GM11168 (cell line): ENCODE results near the gene SUGCT.
"Not testable (repeated sequence)": the region's sequence is repeated elsewhere in the genome, so short reads cannot be mapped to it uniquely, and the experiment has no call there.

ENCODE experiments used
- in situ Hi-C: fragments of 300-500 bp; cut with MboI; formaldehyde crosslinking; loops from one replicate; pipeline ENCODE4 v1.12.0; 2022; ENCODE audit warnings: low sequenced_read_pairs; ENCODE audit not compliant: unreplicated experiment

SUGCT gene

GRCh38 chr7:40237731-40238130 is 102.9 kb downstream of the SUGCT start:
- in situ Hi-C loops, result no loop called here

- in situ Hi-C loops, result no loop called here
These were observed 105.0 kb downstream of the SUGCT start for GRCh38 chr7:40239755-40240303.

DNA sequence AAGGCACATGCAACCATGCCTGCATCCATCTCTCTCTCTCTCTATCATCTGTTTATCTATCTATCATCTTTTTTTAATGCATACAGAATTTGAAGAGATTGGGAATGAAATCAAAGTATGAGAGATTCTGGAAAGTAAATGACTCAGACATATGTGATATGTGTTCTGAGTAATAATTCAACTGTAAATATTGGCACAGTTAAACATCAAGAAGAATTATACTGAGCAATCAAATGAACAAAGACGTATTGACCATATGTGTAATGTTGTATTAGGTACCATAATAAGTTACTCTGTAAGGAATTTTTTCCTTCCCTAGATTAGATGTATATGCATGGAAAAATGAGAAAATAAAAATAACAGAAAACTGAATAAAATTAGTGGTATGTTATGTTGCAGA is 108.3 kb downstream of the SUGCT start:
- in situ Hi-C loops, result no loop called here

- in situ Hi-C loops, result no loop called here
These were observed 109.4 kb downstream of the SUGCT start for GRCh38 chr7:40244226-40244625.

GRCh38 chr7:40248681-40249080 is 113.9 kb downstream of the SUGCT start:
- in situ Hi-C loops, result no loop called here

- in situ Hi-C loops, result not testable (repeated sequence)
These were observed 118.6 kb downstream of the SUGCT start for GRCh38 chr7:40253444-40253843.

DNA sequence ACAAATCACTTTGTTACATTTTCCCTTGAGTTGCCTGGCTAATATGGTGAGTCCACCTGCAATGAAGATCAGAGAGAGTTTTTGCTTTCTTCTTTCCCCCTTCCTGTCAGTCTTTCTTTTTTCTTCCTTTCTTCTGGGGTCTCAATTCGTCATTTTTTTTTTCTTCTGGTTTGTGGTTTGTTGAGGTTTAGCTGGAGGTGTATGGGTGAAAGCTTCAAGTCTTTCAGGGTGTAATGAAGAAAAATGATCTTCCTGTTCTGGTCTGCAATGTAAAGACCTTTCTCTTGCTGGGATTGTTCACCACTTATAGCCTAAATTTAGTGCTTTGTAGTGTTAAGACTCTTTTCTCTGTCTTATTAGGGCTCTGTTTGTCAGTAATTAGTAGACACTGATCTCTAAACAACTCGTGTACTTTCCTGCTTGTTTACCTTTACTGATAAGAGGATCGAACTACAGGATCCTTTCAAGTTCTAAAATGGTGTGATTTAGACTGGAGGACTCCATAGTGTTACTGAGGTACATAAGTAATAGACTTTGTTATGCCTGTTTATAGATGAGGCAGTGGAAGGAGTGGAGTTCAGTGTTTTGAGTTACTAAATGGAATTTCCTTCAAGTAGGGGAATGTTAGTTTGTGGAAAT is 129.1 kb downstream of the SUGCT start:
- in situ Hi-C loops, result no loop called here

DNA sequence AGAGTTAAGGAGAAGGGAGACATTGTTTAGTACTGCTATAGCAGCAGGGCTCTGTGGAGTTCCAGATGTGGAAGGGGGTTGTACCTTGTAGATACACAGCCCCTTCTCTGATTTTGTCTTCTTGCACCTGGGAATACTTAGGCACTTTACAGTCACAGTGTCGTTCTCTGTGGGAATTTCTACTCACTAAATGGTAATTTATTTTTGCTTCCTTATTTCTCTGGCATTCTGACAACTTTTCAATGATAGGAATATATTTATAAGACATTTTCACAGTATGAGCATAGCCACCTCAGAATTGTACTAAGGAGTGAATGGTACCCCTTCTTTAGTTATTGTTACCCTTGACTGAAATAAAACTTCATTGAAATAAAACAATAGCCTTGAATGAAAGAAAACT is 132.8 kb downstream of the SUGCT start:
- in situ Hi-C loops, result no loop called here

DNA sequence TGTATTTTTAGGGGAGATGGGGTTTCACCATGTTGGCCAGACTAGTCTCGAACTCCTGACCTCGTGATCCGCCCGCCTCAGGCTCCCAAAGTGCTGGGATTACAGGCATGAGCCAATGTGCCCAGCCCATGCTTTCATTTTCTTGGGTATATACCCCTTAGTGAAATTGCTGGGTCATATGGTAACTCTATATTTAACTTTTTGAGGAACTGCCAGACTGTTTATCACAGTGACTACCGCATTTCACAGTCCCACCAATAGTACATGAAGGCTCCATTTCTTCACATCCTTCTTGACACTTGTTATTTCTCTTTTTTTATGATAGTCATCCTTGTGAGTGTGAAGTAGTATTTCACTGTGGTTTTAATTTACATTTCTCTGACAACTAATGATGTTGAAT is 134.0 kb downstream of the SUGCT start:
- in situ Hi-C loops, result not testable (repeated sequence)

DNA sequence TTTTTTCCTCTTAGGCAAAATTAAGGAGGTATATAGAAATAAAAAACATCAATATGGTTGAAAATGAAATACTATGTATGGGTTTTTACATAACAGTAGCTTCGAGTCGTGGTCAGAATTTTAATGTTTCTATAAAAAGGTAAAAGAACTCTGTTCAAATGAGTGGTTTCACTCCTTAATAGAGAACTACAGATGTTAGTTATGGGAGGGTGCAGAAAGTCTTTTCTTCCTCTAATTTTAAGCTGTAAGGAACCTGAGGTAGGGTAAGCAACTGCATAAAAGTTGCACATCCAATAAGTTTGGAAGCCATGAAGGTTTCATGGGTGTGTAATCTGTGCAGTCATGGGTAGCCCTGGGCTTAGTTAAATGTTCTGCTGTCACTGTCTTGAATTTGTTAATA is 141.3 kb downstream of the SUGCT start:
- in situ Hi-C loops, result no loop called here

DNA sequence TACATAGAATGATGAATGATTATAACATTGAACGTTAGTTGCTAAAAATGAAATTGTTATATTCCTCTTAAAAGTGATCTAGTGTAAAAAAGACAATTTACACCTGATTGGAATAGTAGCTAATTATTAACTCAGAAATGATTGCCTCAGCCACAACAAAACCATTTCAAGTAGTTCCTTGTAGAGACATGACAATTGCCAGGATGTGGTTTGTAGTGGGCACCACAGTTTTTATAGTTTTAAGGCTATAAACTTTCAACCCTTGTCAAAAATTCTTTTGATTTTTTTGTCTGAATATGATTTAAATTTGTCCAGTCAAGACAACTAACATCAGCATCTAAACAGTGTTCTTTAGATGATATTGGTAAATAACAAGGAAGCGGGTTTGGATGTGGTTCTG is 145.2 kb downstream of the SUGCT start:
- in situ Hi-C loops, result no loop called here

- in situ Hi-C loops, result no loop called here
These were observed 148.1 kb downstream of the SUGCT start for GRCh38 chr7:40282858-40283257.

DNA sequence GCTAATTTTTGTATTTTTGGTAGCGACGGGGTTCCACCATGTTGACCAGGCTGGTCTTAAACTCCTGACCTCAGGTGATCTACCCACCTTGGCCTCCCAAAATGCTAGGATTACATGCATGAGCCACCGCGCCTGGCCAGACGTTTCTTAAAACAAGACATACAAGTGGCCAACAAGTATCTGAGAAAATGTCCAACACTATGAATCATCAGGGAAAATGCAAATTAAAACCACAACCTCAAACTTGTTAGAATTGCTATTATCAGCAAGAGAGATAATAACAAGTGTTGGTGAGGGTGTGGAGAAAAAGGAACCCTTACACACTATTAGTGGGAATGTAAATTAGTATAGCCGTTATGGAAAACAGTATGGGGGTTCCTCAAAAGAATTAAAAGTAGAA is 148.6 kb downstream of the SUGCT start:
- in situ Hi-C loops, result no loop called here

DNA sequence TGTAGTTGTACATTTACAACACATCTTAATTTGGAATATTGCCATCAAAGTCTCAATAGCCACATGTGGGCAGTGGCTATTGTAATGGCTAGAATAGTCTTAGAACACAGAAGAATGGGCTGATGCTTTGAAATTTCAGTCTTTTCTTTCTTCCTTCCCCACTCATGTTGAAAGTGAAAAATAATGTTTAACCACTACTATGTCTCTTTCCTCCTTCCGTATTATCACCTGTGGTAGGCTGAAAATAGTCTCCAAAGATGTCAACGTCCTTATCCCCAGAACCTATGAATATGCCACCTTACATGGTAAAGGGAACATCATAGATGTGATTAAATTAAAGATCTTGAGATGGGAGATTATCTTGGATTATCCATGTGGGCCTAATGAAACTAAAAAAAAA is 154.0 kb downstream of the SUGCT start:
- in situ Hi-C loops, result no loop called here

DNA sequence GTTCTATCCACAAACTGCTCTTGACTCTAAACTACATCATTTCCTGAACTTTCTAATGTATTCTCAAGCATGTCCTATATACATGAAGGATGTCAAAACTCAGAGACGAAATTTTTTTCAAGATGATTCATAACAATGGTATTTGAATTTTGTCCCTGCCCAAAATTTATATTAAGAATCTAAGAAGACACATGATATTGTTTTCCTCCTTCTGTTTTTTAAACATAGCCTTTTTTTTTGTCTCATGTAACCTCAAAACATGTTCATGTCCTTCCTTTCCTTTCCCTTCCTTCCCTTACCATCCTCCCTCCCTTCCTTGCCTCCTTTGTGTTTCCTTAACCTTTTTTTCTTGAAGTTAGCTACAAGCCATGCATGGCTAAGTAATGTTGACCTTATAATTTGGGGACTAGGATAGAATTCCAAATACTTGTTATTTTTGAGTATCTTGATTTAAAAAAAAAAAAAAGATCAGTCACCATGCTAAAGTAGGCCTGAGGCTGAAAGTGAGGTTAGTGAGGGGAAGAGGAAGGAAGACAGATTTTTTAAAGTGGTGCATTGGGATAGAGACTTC is 163.0 kb downstream of the SUGCT start:
- in situ Hi-C loops, result no loop called here

DNA sequence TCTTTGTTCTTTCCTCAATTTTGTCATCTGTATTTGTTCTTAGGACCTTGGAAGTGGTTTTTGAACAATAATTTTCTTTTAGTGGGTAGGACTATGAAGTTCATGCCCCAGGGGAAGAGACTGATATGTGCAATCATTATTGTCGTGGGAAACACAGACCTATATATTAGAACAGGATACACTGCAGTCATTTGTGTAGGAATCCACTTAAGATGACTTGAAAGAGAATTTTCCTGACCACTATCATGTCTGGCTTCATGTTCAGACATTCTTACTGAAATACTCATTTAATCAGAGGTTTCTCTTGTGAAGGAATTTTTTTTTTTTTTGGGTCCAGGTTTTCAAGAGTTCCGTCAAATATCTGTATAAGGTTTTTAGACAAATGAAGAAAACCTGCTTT is 163.6 kb downstream of the SUGCT start:
- in situ Hi-C loops, result no loop called here

- in situ Hi-C loops, result no loop called here
These were observed 164.3 kb downstream of the SUGCT start for GRCh38 chr7:40299097-40299496.

DNA sequence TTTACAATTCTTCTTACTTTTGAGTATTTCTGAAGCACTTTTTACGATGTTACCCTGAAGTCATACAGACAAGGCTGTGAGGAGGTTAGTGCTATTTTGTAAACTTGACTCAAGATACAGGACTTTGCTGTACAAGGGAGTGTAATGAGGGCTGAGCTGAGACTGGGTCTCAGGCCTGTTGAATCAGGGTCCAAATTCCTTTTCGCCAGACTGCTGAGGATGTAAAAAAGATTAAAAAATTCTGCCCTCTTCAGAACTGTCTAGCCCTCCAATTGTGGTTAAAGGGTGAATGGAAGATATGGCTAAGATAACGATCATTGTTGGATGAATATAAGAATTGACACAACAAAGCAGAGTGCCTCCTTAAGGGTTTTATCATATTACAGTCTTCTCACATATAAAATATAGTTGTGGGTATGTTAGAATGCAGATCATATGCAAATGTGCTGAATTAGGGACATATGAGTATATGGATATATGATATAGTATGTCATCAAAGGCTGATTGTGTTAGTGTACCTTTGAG is 165.4 kb downstream of the SUGCT start:
- in situ Hi-C loops, result no loop called here

- in situ Hi-C loops, result no loop called here
These were observed 166.8 kb downstream of the SUGCT start for GRCh38 chr7:40301486-40302068.

DNA sequence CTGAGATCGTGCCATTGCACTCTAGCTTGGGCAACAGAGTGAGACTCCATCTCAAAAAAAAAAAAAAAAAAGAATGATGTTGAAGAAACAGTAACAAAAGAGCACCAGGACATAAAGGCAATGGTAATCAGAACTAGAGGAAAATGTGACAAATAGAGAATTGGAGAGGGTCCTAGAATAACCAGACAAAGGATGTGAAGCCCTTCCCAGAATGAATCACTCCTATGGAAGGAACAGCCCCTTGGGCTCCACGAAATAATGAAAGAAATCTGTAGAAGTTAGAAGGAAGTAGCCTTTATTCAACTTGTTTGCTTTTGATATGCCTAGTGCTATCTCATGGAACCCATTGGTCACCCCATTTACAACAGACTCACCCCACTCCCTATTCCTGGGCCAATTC is 169.2 kb downstream of the SUGCT start:
- in situ Hi-C loops, result no loop called here

DNA sequence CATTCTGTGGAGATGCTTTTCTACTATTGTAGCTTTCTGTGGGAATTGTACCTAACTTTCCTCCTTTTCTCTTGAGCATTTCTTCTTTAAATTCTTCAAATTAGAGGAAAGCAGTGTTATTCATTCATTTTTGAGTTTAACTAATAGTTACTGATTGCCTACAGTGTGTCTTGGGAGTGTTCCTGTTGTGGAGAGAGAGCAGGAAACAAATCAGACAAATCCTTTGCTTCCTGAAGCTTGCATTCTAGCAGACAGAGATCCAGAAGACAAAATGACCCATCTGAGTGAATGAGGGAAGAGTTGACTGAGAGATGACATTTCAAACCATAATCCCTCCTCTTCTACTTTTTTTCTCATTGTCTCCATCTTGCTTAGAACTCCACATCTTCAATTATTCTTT is 170.4 kb downstream of the SUGCT start:
- in situ Hi-C loops, result no loop called here

DNA sequence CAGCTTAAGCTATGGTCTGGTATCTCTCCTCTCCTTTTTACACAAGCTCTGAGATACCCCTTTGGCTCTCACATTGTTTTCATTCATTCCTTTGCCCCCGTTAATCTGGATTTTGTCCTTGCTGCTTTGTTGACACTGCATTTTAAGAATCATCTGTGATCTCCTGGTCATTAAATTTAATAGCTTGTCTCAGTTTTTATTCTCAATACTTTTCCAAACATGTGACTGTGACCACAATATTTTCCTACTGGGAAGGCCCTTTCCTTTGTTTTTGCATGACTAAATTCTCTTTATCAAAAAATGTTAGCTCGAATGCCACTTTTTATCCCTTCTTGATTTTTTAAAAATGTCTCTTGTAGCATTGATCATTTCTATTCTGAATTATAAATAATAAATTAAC is 171.2 kb downstream of the SUGCT start:
- in situ Hi-C loops, result no loop called here
